8988T (cell line): ENCODE measurements around the gene TLCD4.
"Not testable (repeated sequence)": the region's sequence is repeated elsewhere in the genome, so short reads cannot be mapped to it uniquely, and the experiment has no call there.

Experiments used
- DNase-seq: peaks from one replicate; pipeline ENCODE4 v3.0.0; 2011

The TLCD4 gene, protein sequence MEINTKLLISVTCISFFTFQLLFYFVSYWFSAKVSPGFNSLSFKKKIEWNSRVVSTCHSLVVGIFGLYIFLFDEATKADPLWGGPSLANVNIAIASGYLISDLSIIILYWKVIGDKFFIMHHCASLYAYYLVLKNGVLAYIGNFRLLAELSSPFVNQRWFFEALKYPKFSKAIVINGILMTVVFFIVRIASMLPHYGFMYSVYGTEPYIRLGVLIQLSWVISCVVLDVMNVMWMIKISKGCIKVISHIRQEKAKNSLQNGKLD

DNA sequence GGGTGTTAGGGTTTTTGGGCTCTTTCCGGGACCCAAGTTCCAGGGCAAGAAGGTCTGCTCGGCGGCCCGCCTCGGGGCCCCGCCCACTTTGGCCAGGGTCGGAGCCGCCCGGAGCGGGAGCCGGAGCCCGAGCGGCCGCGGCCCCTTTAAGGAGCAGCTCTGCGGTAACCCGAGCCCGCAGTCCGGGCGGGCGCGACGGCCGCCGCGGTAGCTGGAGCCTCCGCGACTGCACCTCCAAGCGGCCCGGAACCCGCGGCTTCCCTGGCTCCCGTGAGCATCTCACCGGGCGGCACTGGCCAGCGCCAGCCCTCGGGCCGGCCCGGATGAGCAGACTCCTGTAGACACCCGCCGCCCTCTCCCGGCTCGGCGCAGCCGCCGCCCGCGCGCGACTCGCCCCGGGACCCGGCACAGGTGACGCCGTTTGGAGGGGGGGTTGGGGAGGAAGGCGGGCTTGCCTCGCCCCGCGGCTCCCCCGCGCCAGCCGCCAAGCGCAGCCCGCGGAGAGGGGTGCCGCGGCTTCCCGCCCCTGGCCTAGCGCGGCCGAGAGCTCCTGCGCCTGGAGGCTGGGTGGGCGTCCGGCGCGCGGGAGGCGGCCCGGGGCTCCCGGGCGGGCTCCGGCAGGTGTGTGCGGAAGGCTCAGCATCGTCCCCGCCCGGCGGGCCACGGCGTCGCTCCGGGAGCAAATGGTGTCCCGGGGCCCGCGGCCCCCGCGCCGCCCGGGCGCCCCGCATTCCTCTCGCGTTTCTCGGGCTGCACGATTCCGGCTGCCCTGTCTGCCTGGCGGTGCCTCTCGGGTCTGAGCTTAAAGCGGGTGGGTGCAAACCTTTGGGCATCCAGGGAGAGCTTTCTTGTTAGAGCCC lies at the start of gene TLCD4:
Gene TLCD4, plus strand, starts transcription at position 149 of the 860 bp plus-strand sequence. CDS start 26,547 bp downstream, outside the sequence.
- peak; percentile 62 for DNase-seq

DNA sequence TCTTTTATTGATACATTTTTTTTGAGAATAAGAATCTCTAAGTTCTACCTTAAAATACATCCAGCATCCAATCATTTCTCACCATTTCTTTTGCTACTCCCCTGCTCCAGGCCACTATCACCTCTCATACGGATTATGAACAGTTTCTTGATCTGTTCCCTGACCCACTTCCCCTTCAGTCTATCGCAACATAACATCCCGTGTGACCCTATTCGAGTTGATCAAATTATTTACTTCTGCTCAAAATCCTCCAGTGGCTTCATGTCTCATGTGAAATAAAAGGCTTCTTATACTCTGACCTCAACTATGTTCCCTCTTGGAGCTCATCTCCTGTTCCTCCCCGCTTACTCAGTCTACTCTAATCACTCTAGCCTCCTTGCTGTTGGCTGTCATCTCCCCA lies 49.6 kb upstream of the TLCD4 start:
- no peak for DNase-seq

DNA sequence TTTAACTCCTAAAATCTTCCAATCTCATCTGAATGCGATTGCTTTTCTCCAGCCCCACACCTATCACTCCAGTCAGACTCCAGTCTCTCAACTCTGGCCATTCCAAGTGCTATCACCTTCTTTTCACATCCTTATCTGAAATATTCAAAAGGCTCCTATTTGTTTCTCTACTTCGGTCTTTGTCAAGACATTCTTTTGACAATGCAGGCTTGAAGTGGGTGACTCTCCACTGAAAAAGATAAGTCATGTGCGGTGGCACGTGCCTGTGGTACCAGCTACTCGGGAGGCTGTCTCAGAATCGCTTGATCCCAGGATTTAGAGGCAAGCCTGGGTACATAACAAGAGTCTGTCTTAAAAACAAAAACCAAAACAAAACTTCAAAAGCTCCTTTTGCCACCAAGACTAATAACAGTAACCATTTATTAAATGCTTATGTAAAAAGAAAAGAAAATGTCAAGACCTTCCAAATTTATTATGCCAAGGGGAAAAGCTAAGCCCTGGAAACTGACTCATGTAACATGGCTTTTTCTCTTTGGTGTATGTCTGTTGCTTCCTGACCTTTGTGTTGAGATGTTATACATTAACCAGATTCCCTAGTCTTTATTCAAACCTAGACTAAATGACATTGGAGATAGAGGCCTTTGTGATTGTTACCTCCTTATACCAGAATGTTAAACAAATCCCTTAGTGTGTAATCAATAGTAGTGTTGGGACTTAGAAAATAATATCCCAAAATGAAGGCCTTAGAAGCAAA lies 48.0 kb upstream of the TLCD4 start:
- DNase-seq, result no peak

DNA sequence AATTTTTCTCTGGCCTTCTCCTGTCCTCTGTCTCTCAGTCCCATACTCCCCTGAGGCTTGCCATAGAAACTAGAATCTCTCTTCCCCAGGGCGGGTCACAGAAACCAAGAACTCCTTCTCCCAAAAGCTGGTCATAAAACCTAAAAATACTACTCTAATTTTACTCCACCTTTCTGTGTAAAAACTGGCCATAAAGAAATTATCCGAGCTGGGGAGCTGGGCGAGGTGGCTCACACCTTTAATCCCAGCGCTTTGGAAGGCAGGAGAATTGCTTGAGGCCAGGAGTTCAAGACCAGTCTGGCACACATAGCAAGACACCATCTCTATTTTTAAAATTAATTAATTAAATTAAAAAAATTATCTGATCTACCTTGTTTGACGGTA lies 47.5 kb upstream of the TLCD4 start:
- no peak for DNase-seq

DNA sequence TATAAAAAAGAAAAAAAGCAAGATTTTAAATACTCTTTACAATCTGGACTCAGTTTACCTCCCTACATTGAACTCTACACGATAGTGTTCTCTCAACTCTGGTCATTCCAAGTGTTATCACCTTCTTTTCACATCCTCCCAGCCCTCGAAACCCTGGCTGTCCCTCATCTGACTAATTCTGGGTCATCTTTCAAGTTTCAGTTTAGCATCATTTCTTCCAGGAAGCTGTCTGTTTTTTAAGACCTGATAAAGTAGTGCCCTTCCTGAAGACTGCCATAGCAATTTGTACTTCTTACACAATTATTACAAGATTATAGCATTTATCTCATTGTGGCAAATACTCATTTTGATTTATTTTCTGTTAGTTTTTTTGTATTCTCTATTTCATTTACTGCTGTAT lies 45.6 kb upstream of the TLCD4 start:
- DNase-seq, result no peak

DNA sequence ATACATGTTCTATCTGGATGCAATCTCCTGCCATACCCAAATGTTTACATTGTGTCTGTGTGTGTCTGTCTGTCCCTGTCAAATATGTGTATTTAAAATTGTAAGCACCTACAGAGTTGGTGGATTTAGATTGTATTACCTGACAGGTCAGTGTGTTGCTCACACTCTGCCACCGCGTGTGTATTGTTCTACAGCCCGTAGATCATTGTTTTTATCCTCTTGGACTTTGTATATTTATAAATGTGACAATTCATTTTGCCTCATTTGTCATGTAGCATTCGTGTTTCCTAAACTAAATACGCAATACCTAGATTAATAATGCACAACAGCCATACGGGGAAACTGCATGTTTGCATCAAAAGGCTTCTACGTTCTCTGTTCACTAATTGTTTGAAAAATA lies 45.0 kb upstream of the TLCD4 start:
- DNase-seq, result no peak

DNA sequence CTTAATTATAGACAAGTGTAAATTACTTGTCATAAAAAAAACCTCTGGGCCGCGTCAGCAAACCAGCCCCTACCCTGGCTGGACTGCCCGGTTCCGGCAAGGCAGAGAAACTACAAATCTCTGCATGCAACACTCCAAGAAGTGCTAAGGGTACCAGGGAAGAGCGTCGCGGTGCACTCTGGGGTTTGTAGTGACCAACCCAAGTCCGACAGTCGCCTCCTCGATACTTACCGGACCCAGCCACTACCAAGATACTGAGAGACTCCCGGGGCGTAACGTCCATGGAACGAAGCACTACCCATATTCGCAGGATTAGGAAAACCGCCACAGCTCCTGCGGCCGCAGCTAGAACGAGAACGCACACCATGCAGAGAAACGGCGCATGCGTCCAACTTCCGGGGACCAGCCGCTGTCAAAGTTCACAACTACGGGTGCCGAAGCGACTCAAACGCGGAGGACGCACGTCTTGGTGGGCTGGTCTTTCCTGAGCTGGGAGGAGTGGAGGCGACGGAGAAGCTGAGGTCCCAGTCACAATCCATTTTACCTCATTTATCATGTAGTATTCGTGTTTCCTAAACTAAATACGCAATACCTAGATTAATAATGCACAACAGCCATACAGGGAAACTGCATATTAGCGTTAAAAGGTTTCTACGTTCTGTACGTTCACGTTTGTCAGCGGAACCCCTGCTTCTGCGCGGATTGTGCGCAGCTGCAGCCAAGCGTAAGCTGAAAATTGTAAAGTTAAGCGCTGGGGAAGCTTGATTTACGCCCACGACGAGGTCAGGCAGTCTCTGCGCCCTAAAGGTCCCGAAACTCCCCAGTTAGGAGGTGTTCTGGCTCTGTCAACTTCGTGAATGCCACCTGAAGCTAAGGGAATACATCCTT lies 44.4 kb upstream of the TLCD4 start, which contains the start of gene ALG14:
Gene ALG14, minus strand, starts transcription at position 420 of the 888 bp plus-strand sequence. Its CDS starts 53 bp downstream, at position 367.
- peak; percentile 49 for DNase-seq

DNA sequence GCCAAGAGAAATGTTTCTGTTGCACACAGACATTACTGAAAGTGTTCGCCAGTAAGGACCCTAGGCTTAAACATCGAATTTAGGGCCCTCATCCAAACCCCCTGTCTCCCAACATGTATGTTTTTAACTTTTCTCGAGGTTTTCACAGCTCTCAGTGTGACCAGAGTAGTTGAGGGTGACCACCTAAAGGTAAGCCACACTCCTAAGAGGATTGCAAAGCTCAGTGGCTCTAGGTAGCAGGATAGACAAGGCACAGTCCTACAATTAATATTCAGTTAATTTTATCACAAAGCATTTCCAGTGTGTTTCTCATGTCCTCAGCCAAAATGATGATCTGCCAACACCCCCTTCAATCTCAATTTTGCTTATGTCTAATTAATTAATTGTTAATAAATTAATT lies 43.7 kb upstream of the TLCD4 start:
- DNase-seq, result no peak

DNA sequence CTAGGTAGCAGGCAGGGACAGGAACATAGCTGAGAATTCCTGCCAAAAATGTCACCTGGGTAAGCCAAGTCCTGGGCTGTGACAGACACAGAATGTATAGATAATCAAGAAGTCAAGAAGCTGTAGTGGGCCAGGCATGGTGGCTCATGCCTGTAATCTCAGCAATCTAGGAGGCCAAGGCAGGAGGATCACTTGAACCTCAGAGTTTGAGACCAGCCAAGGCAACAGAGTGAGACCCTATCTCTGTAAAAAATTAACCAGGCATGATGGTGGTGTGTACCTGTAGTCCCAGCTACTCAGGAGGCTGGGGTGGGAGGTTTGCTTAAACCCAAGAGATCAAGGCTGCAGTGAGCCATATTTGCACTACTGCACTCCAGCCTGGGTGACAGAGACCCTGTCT lies 41.1 kb upstream of the TLCD4 start:
- no peak for DNase-seq

DNA sequence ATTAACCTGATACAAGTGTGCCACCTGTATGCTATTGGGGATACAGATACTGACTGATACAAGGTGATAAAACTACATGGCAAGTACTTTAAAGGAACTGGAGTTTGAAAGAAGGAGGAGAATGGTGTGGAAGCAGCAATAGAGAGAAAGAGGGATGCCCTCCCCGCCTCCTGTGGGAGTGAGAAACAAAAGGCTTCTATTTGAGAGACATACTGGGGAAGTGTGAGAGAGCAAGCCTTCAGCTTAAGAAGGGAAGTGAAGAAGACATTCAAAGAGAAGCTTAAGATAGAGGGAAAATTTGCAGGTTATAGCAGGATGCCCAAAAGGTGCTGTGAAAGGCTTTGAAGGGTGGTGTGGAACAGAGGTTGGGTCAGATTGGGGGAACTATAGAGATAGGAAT lies 36.7 kb upstream of the TLCD4 start:
- DNase-seq, result no peak

DNA sequence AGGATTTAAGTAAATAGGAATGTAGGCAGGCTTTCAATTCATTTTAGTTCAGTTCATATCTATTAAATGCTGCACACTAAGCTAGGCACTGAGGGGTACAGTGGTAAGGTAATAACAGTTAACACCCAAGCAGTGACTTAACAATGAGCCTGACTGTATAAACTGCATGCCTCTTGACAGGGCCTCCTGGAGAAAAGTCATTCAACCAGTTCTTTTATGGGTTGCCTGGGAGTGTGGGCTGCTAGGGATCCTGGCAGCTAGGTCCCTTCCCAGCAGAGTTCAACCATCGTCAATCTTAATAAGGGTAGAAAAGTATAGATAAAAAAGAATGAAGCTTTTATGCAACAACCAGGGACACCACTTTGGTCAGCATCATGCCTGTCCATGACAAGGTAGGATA lies 36.3 kb upstream of the TLCD4 start:
- no peak for DNase-seq

DNA sequence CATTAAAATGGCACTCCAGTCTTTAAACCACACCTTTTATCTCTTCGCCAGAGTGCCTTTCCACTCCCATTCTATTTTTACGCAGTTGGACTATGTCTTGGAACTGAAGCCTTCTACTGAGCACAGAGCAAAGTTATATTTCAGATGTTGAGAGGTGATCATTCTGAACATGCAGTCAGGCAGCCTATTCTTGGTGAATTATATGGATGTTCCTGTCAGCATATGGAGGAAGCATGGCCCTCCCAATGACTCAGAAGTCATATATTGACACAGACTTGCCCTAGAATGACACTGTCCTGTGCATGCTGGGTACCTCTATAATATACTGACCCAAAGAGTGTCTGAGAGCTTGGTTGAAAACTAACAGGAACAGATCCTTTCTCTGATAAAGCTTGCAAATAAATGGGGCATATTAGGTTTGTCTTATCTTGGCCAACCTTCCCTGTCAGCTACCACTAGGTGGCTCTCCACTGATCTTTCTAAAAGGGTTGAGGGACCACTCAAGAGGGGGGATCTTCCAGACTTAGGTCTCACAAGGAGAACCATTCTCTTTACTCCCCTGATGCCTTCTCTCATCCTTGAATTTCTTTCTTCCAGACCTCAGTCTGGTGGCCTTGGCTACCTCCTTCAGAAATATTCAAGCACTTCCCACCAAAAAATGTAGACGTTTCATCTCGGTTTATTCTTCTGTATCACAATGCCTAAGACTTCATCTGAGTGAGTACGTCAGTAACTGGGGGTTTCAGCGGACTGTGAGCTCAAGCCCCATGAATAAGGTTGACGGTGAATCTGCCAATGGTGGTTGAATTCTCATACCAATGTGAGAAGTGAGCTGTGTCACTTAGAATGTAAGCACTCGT lies 32.6 kb upstream of the TLCD4 start:
- DNase-seq, result peak; percentile 25

DNA sequence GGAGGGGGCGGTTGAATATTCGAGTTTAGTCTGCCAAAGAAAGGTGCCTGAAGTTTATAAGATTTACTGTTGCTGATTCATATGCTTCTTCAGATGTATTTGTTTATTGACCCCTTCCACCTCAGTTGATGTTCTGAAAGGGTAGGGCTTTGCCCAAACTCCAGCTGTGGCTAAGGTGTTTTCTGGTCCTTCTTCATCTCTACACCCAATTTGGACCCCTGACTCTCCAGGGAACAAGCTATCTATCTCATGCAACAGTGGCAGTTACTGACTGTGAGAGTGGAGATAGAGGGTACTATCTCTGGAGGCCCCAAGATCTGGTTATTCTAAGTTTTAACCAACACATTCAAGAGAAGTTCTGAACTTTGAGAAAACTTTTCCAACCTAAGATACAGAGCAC lies 31.8 kb upstream of the TLCD4 start:
- DNase-seq, result no peak

DNA sequence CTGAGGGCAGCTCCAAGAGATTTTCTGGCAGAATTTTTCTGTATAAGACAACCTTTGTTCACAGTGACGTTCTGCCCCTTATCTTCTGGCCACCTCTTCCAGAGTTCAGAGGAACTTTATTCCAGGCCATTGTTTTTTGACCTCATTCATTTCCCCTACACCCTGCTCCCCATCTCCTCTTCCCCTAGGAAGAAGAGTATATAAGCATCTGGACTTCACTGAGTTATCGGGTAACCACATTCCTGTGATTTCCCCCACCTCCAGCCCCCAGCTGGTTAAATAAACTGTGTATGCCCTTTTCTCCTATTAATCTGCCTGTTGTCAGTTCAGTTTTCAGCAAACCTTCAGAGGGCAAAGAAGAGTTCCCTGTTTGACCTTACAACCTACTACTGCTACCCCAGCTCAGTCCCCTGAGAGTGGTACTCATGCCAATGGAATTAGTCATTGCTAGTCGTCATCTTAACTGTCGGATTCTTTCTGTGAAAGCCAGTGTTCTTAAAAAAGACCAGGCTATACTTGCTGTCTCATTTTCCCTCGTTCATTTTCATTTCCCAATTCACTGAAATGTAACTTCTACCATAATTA lies 30.1 kb upstream of the TLCD4 start:
- DNase-seq, result peak; percentile 50

DNA sequence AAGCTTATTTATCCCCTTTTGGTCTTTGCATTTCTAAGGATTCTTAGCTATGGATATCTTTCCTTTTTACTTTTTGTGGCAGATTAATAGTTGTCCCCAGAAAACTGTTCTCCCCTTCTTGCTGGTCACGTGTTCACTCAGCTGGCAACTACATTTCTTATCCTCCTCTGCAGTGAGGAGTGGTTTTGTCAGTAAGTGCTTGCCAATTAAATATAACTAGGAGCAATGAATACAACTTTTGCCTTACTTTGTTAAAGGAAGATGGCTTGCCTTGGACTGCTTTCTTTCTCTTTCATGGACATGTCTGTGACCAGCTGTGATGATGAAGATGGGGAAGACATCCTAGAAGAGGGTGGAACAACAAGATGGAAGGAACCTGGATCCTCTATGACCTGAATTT lies 28.9 kb upstream of the TLCD4 start:
- no peak for DNase-seq

DNA sequence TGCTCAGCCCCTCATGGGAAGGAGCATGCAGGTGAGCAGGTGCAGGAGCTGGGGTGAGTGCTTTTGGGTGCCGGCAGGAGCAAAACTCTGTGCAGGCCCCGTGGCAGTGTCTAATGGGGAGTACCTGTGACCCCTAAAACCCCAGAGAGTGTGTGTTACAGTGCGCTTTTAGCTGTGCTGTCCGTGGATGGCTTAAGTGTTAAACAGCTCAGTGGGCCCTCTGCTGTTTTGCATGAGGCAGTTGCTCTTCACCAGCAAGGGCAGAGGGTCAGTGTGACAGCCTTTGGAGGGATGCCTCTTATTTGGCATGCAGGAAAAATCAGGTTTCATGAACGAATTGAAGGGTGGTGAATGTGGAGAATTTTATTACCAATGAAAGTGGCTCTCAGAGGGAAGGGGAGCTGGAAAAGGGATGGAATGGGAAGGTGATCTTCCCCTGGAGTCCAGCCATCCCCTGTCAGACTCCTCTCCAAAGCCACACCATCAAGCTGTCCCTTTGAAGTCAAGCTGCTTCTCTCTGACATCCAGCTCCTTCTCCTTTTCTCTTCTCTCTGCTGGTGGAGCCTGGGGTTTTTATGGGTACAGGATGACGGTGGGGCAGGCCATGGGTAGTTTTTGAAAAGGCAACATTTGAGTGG lies 27.4 kb upstream of the TLCD4 start:
- DNase-seq, result no peak

DNA sequence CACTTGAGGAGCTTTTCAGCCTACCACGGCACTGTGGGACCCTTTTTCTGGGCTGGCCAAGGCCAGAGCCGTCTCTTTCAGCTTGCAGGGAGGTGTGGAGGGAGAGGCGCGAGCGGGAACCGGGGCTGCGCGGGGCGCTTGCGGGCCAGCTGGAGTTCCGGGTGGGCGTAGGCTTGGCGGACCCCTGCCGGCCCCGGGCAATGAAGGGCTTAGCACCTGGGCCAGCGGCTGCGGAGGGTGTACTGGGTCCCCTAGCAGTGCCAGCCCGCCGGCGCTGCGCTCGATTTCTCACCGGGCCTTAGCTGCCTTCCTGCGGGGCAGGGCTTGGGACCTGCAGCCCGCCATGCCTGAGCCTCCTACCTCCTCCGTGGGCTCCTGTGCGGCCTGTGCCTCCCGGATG lies 25.9 kb upstream of the TLCD4 start:
- DNase-seq, result not testable (repeated sequence)

DNA sequence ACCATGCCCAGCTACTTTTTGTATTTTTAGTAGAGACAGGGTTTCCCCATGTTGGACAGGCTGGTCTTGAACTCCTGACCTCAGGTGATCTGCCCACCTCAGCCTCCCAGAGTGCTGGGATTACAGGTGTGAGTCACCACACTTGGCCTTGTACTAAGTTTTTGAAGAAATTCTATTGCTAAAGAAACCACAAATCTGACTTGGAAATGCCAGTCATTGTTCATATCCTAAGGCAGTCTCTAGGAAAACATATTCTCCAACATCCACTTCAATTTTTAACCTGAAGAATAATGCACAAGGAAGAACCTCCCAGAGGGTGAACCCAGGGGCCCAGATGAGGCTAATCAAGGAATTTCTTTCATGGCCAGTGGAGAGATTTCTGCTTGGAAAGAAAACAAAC lies 24.3 kb upstream of the TLCD4 start:
- not testable (repeated sequence) for DNase-seq

DNA sequence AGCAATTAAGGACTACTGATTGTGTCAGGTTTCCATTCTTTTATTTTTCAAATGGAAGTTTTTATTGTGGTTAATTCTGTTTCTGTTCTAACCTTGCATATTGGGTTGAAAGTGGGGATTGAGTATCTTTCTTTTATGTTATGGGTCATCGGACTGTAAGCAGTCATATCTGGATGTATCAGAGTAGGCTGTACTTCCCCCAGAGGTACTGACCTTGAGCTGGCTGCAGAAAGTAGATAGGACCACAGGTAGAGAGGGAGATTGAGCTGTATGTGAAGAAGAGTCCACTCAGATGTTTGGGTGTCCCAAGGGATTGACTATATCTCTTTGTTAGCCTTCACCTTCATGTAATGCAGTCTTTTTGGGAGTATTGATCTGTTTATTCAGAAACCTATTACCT lies 23.9 kb upstream of the TLCD4 start:
- no peak for DNase-seq

DNA sequence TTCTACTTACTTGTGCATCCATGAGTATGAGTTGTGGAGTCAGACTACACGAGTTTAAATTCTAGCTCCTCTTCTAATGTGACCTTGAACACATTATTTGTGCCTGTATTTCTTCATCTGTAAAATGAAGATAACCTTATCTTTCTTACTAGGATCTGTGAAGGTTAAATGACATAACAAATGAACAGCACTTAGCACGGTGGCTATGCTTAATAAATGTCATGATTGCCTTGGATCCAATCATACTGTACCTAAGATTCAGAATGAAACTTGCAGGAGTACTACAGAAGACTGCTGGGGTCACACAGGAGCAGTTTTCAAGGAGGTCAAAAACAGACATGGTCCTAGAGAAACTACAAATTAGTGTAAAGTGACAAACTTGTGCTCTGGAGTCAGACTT lies 22.2 kb upstream of the TLCD4 start:
- no peak for DNase-seq

DNA sequence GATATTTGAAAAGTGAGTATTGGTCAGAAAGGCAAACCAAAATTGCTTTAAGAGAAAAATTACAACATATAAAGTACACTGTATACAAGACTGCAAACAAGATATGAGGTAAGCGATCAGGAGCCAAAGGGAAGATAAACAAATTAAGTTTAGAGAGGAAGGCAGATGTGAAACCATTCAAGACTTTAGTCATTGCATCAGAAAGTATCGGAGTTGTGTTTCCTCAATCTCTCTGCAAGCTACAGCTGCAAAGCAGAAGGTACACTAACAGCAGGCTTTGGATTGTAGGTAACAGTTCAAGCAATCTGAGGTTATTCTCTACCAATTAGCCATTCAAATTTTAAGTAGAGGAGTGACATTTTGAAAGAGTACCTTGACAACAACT lies 21.3 kb upstream of the TLCD4 start:
- DNase-seq, result no peak
